GM12878 (cell line): ENCODE data around the gene SSBP4. TPM values are rescaled to one million over a fixed set of nuclear protein-coding genes. Genes with fewer than 3 reads are reported as not detected.

ENCODE experiments used
- ATAC-seq: fragments of 200-7000 bp; cut with Tn5 transposase; 3 replicates; pipeline ENCODE4 v1.9.1; 2020; ENCODE audit warnings: mild to moderate bottlenecking, moderate library complexity
- BruUV-seq: library from RNA; stranded (reverse); fragments of 400-500 nt; replicated peaks from 2 replicates; lab custom pipeline; 2021; lab: Mats Ljungman, UMichigan
- CTCF ChIA-PET: fragments of 300-600 bp; sonication (Branson Sonifier 250); formaldehyde crosslinking; extraction: SDS; loops from one replicate; lab custom pipeline; 2021; ENCODE audit warnings: inconsistent platforms; lab: Yijun Ruan, JAX
- POLR2A ChIA-PET: fragments of 350-600 bp; formaldehyde crosslinking; extraction: SDS; loops from one replicate; lab custom pipeline; 2021; ENCODE audit warnings: inconsistent platforms; lab: Charles Lee
- RAD21 ChIA-PET: fragments of 300-600 bp; sonication (Branson Sonifier 250); formaldehyde crosslinking; loops from one replicate; lab custom pipeline; 2023; ENCODE audit warnings: antibody characterized with exemption; ENCODE audit not compliant: unreplicated experiment; lab: Charles Lee
- SMC1A ChIA-PET: fragments of 300-600 bp; sonication (Branson Sonifier 250); formaldehyde crosslinking; loops from one replicate; lab custom pipeline; 2023; ENCODE audit not compliant: unreplicated experiment, uncharacterized antibody; lab: Charles Lee
- DNase-seq: peaks from one replicate; pipeline ENCODE4 v3.0.0-alpha.2; 2011; ENCODE audit warnings: low read depth, low spot score
- FAIRE-seq: peaks from 3 replicates; lab custom pipeline; 2011; peaks lifted over from hg19 to GRCh38; lab: Jason Lieb, UNC
- H2AFZ ChIP-seq: 2 replicates; pipeline ENCODE4 v1.6.0; 2011; ENCODE audit warnings: low read depth, low read length, control low read depth; ENCODE audit not compliant: control insufficient read depth
- H3K27ac ChIP-seq: 2 replicates; pipeline ENCODE4 v1.5.1; 2011; ENCODE audit warnings: control low read depth; ENCODE audit not compliant: control insufficient read depth, insufficient read depth
- H3K27me3 ChIP-seq, 2 experiments: replicated peaks in 1 of 2; 2 replicates each; pipeline versions ENCODE4 v1.6.0 to v1.6.1; 2011; ENCODE audit warnings: low read length in 1 of 2; ENCODE audit not compliant: control insufficient read depth in 2 of 2, insufficient read depth in 2 of 2
- H3K36me3 ChIP-seq, 2 experiments: 2 replicates each; pipeline ENCODE4 v1.5.1; 2011; ENCODE audit warnings: low read length in 1 of 2; ENCODE audit not compliant: control insufficient read depth in 2 of 2, insufficient read depth in 2 of 2
- H3K4me1 ChIP-seq: 2 replicates; pipeline ENCODE4 v1.6.1; 2011; ENCODE audit warnings: mild to moderate bottlenecking, low read length, moderate library complexity, mixed read lengths; ENCODE audit not compliant: control insufficient read depth, insufficient read depth
- H3K4me2 ChIP-seq: 2 replicates; pipeline ENCODE4 v1.6.0; 2011; ENCODE audit warnings: control low read depth; ENCODE audit not compliant: control insufficient read depth, insufficient read depth
- H3K4me3 ChIP-seq: fragments of 200-600 bp; sonication (generic); 2 replicates; pipeline ENCODE4 v1.5.1; 2016
- H3K79me2 ChIP-seq: 2 replicates; pipeline ENCODE4 v1.6.0; 2011; ENCODE audit warnings: low read length; ENCODE audit not compliant: control insufficient read depth, insufficient read depth
- H3K9ac ChIP-seq: 2 replicates; pipeline ENCODE4 v1.8.0; 2011; ENCODE audit warnings: low read length, control low read depth, mixed read lengths; ENCODE audit not compliant: control insufficient read depth, insufficient read depth
- H3K9me3 ChIP-seq: replicated peaks from 3 replicates; pipeline ENCODE4 v1.5.1; 2011; ENCODE audit warnings: mild to moderate bottlenecking, low read length; ENCODE audit not compliant: control insufficient read depth, insufficient read depth
- H4K20me1 ChIP-seq: 2 replicates; pipeline ENCODE4 v1.6.0; 2011; ENCODE audit not compliant: control insufficient read depth, insufficient read depth
- CBFB ChIP-seq: IDR thresholded peaks from 2 replicates; pipeline ENCODE4 v1.6.1; 2016; ENCODE audit warnings: antibody characterized with exemption, low read depth
- ELK1 ChIP-seq: IDR thresholded peaks from 2 replicates; pipeline ENCODE4 v1.6.1; 2012; ENCODE audit warnings: low read depth, low read length, improper control_type of control experiment
- JUNB ChIP-seq: IDR thresholded peaks from 2 replicates; pipeline ENCODE4 v1.6.1; 2016; ENCODE audit warnings: antibody characterized with exemption, mild to moderate bottlenecking
- KDM1A ChIP-seq: fragments of 200-600 bp; sonication (generic); IDR thresholded peaks from 2 replicates; pipeline ENCODE4 v1.6.1; 2016; ENCODE audit warnings: borderline replicate concordance
- PML ChIP-seq: IDR thresholded peaks from 2 replicates; pipeline ENCODE4 v1.6.1; 2012; ENCODE audit warnings: low read length, inconsistent platforms
- SREBF2 ChIP-seq: IDR thresholded peaks from 2 replicates; pipeline ENCODE4 v1.6.1; 2012; ENCODE audit warnings: mild to moderate bottlenecking, low read length
- SUPT20H ChIP-seq: IDR thresholded peaks from 2 replicates; pipeline ENCODE4 v1.6.1; 2011; ENCODE audit warnings: low read depth, mild to moderate bottlenecking, low read length, moderate library complexity, borderline replicate concordance; ENCODE audit not compliant: control insufficient read depth
- TCF12 ChIP-seq: IDR thresholded peaks from 2 replicates; pipeline ENCODE4 v1.6.1; 2011; ENCODE audit warnings: low read depth, mild to moderate bottlenecking, low read length
- ZBTB33 ChIP-seq: fragments of 450-650 bp; IDR thresholded peaks from 2 replicates; pipeline ENCODE4 v1.6.1; 2017; ENCODE audit warnings: mild to moderate bottlenecking
- ZNF207 ChIP-seq: fragments of 450-650 bp; IDR thresholded peaks from 2 replicates; pipeline ENCODE4 v1.6.1; 2014; ENCODE audit warnings: antibody characterized with exemption, mild to moderate bottlenecking, borderline replicate concordance
- ZSCAN29 ChIP-seq: fragments of 450-650 bp; IDR thresholded peaks from 2 replicates; pipeline ENCODE4 v1.6.1; 2017; ENCODE audit warnings: mild to moderate bottlenecking, moderate library complexity
- WGBS: methylation state at CpG from one replicate; pipeline ENCODE4 v1.1.6; 2016; ENCODE audit warnings: low lambda C conversion rate; ENCODE audit not compliant: insufficient replicate concordance, insufficient coverage; ENCODE audit errors: missing lambda C conversion rate; 5-methylcytosine and 5-hydroxymethylcytosine counted together
- in situ Hi-C: fragments of 300-500 bp; cut with MboI; formaldehyde crosslinking; loops from 9 replicates; pipeline ENCODE4 v1.14.3; 2018; ENCODE audit warnings: mixed read lengths
- intact Hi-C: fragments of 100-400 bp; cut with micrococcal nuclease; formaldehyde crosslinking; loops from one replicate; pipeline ENCODE4 v1.14.2; 2022; ENCODE audit not compliant: unreplicated experiment
- polyA plus RNA-seq, 11 experiments: library from polyadenylated mRNA; depleted of rRNA in 4 of 11; unstranded in 6 of 11; stranded (reverse) in 5 of 11; fragments of >200 nt; fragmentation: Nextera tagmentation in 4 of 11; fragmentation: Illumina TruSeq in 1 of 11; extraction: Ambion mirVana in 4 of 11; extraction: Trizol in 1 of 11; gene quantifications; 1 replicate in 1 of 11; 2 replicates in 10 of 11; pipeline versions ENCODE4 v1.2.1 to v1.2.3, GENCODE V29; 2011 to 2016; ENCODE audit warnings: inconsistent platforms in 2 of 11, missing spikeins in 2 of 11, low read depth in 1 of 11
- total RNA-seq, 4 experiments: library from RNA; depleted of rRNA in 3 of 4; stranded (reverse); fragments of >200 nt in 3 of 4; fragmentation: Illumina TruSeq in 1 of 4; extraction: Trizol in 1 of 4; gene quantifications; 2 replicates each; pipeline versions ENCODE4 v1.2.1 to v1.2.3, GENCODE V29; 2013 to 2021
- TF ChIP-seq, protein P1 (sequence below): fragments of 450-650 bp; IDR thresholded peaks from 2 replicates; pipeline ENCODE4 v1.6.1; 2018; ENCODE audit warnings: mild to moderate bottlenecking, low read depth, moderate library complexity; ENCODE audit not compliant: partially characterized antibody
- TF ChIP-seq, protein P2 (sequence below): fragments of 450-650 bp; IDR thresholded peaks from 2 replicates; pipeline ENCODE4 v1.6.1; 2016; ENCODE audit warnings: mild to moderate bottlenecking, moderate library complexity, borderline replicate concordance

Gene SSBP4
- total and polyA plus RNA-seq, 10 of the 15 experiments (the other 5 are each of a cell fraction or from before 2014, with no cell fraction given) = 0.37 to 150 (median 38.9) TPM

DNA sequence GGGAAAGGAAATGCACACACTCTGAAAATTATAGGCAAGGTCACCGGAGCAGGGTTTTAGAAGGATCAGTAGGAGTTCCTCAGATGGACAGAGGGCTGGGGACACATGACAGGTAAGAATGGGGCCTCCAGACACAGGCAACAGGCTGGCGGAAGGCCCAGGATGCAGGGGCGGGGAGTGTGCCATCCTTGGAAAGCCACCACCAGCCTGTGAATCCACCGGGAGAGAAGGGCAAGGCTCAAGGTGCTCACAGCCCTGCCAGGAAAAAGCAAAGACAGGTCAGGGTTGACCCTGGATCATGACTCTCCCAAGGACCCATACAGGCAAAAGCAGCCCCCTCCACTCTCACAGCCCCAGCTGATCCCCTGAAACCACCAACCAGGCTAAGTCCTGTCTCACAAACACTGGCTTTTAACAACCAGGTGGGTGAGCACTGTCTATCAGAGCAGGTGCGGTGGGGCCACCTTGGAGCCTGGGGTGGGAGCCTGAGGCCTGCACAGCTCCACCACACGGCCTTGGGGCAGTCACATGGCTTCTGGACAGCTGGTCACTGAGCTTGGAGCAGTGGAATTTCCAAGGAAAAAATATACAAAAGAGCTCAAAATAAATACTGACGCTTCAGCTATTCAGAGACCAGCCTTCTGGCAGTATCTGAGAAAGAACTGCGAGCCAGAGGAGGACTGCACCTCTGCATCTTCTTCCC is 54.0 kb downstream of the SSBP4 start:
- H3K9me3 ChIP-seq = no peaks in the 10 kb centered on the region
- ATAC-seq (no peak), DNase-seq (no peak), FAIRE-seq (no peak)
- CTCF ChIA-PET = interaction anchor here (1.2 to 1.6 kb wide), 2 partner anchors 10 to 374 kb away, joined by 3 to 4 read pairs; no protein-coding TSS in a partner anchor
- H3K36me3 ChIP-seq = peaks cover 8 to 24% of the 10 kb centered on the region in 2 experiments; a peak in 3 of 4 replicates
- POLR2A ChIA-PET = no interaction called here
- no TSS peak for BruUV-seq
- H3K79me2 ChIP-seq = peaks cover 31% of the 10 kb centered on the region
- no peak overlapping the region for H2AFZ ChIP-seq
- in situ Hi-C loops = loop anchor here (25.0 kb wide), 1 partner anchor 389 kb away; no protein-coding TSS in a partner anchor
- no peak overlapping the region for H3K27ac ChIP-seq
- RAD21 ChIA-PET = no interaction called here
- no peak overlapping the region for H3K4me2 ChIP-seq
- no peaks in the 10 kb centered on the region for H3K27me3 ChIP-seq
- no peak overlapping the region for H3K9ac ChIP-seq
- peaks cover 8% of the 10 kb centered on the region for H4K20me1 ChIP-seq
- SMC1A ChIA-PET = no interaction called here
- WGBS = 88% methylated on average over 8 of the region's 8 CpGs
- H3K4me3 ChIP-seq = no peak overlapping the region
- H3K4me1 ChIP-seq = peaks cover 11% of the 10 kb centered on the region; the same call in 1 of the 2 replicates
- intact Hi-C loops = loop anchor here (5.0 kb wide), 1 partner anchor 34 kb away; no protein-coding TSS in a partner anchor
- TF ChIP-seq ZSCAN29 = no peak
- TF ChIP-seq SUPT20H = no peak
- TF ChIP-seq ZNF207 = no peak
- no peak for TF ChIP-seq TCF12
- no peak for TF ChIP-seq PML
- TF ChIP-seq ELK1 = no peak
- no peak for TF ChIP-seq CBFB
- no peak for TF ChIP-seq ZBTB33
- no peak for TF ChIP-seq KDM1A
- TF ChIP-seq, protein P1, sequence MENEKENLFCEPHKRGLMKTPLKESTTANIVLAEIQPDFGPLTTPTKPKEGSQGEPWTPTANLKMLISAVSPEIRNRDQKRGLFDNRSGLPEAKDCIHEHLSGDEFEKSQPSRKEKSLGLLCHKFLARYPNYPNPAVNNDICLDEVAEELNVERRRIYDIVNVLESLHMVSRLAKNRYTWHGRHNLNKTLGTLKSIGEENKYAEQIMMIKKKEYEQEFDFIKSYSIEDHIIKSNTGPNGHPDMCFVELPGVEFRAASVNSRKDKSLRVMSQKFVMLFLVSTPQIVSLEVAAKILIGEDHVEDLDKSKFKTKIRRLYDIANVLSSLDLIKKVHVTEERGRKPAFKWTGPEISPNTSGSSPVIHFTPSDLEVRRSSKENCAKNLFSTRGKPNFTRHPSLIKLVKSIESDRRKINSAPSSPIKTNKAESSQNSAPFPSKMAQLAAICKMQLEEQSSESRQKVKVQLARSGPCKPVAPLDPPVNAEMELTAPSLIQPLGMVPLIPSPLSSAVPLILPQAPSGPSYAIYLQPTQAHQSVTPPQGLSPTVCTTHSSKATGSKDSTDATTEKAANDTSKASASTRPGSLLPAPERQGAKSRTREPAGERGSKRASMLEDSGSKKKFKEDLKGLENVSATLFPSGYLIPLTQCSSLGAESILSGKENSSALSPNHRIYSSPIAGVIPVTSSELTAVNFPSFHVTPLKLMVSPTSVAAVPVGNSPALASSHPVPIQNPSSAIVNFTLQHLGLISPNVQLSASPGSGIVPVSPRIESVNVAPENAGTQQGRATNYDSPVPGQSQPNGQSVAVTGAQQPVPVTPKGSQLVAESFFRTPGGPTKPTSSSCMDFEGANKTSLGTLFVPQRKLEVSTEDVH = no peak
- no peak for TF ChIP-seq JUNB
- TF ChIP-seq SREBF2 = no peak
- TF ChIP-seq, protein P2, sequence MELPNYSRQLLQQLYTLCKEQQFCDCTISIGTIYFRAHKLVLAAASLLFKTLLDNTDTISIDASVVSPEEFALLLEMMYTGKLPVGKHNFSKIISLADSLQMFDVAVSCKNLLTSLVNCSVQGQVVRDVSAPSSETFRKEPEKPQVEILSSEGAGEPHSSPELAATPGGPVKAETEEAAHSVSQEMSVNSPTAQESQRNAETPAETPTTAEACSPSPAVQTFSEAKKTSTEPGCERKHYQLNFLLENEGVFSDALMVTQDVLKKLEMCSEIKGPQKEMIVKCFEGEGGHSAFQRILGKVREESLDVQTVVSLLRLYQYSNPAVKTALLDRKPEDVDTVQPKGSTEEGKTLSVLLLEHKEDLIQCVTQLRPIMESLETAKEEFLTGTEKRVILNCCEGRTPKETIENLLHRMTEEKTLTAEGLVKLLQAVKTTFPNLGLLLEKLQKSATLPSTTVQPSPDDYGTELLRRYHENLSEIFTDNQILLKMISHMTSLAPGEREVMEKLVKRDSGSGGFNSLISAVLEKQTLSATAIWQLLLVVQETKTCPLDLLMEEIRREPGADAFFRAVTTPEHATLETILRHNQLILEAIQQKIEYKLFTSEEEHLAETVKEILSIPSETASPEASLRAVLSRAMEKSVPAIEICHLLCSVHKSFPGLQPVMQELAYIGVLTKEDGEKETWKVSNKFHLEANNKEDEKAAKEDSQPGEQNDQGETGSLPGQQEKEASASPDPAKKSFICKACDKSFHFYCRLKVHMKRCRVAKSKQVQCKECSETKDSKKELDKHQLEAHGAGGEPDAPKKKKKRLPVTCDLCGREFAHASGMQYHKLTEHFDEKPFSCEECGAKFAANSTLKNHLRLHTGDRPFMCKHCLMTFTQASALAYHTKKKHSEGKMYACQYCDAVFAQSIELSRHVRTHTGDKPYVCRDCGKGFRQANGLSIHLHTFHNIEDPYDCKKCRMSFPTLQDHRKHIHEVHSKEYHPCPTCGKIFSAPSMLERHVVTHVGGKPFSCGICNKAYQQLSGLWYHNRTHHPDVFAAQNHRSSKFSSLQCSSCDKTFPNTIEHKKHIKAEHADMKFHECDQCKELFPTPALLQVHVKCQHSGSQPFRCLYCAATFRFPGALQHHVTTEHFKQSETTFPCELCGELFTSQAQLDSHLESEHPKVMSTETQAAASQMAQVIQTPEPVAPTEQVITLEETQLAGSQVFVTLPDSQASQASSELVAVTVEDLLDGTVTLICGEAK = no peak
